Measurements from ENCODE around the gene ENTPD2. TPM values are rescaled to one million over a fixed set of nuclear protein-coding genes. Genes with fewer than 3 reads are reported as not detected.
"Not testable (repeated sequence)": the region's sequence is repeated elsewhere in the genome, so short reads cannot be mapped to it uniquely, and the experiment has no call there.

ENTPD2 gene
- total RNA-seq, 1 donor from 2014 or later = 8.0 TPM

DNA sequence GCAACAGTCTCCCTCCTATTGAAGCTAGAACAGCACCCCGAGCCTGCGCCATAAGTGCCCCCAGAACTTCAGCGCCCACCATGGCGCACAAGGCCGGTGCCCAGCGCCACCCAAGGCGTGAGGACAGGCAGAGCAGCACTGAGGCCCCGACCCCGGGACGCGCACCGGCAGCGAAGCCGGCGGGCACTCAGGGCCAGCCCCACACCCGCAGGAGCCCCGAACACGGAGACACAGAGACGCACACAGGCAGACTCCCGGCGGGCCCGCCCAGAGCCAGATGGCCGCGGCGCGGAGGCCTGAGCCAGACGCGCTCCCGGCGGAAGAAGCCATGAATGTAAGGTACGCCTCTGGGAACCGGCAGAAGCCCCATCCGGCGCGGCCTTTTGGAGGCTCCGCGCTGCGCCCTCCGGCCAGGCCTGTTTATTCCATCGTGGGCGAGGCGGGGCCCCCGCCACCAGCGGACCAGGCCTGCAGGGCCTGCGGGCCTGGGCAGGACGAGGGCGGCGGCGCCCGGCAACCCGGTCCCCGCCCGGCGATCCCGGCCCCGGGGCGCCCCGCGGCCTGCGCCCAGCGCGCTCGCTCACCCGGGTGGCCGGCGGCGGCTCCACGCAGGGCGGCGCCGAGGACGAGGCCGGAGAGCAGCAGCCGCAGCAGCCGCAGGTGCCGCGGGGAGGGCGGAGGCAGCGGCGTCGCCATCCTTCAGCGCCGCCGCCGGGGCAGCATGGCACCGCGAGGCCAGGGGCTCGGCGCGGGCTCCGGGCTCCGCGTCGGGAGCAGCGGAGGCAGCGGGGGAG lies 8.4 kb downstream of the ENTPD2 start:
- no peak for DNase-seq

DNA sequence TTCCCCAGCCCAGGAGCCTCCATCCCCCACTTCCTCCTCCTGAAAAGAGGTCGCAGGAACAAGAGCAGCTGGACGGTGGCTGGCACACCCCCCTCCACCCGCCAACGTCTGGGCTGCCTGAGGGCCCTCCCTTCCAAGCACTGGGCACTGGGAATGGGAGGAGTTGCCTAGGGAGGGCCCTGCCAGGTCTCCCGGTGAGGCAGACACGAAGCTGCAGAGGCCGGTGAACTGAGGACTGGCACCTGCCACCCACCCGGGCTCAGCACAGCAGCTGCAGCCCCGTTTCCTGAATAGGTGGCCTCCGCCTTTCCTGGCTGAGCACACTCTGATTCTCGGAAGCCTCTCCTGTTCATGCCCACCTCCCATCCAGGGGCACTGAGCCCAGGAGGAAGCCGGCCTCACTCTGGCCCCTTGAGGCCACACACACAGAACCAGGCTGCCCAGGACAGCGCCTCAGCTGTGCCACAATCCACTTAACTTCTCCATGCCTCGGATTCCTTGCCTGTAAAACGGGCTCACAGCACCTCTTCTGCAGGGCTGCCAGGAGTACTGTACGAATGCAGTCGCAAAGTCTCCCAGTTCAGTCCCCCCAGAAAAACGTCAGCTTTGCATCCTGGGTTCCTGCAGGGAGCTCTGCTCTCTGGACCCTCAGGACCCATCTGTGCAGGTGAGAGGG lies 9.2 kb downstream of the ENTPD2 start:
- DNase-seq = no peak

DNA sequence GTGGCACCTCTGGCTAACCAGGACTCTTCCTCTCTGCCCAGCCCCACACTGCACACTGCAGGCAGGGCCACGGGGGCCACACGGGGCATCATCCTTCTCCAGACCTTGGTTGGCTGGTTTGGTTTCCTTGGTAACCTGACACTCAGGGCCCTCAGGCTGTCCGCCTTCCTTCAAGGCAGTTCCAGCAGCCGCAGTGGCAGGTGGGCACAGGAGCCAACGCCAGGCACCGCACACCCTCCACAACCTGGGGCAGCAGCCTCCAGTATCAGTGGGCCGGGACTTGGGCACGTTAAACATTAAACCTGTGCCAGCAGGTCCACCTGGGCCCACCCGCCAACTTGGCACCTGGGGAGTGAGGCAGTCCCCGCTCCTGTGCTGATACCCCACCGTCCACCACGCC lies 9.8 kb downstream of the ENTPD2 start:
- DNase-seq = no peak

DNA sequence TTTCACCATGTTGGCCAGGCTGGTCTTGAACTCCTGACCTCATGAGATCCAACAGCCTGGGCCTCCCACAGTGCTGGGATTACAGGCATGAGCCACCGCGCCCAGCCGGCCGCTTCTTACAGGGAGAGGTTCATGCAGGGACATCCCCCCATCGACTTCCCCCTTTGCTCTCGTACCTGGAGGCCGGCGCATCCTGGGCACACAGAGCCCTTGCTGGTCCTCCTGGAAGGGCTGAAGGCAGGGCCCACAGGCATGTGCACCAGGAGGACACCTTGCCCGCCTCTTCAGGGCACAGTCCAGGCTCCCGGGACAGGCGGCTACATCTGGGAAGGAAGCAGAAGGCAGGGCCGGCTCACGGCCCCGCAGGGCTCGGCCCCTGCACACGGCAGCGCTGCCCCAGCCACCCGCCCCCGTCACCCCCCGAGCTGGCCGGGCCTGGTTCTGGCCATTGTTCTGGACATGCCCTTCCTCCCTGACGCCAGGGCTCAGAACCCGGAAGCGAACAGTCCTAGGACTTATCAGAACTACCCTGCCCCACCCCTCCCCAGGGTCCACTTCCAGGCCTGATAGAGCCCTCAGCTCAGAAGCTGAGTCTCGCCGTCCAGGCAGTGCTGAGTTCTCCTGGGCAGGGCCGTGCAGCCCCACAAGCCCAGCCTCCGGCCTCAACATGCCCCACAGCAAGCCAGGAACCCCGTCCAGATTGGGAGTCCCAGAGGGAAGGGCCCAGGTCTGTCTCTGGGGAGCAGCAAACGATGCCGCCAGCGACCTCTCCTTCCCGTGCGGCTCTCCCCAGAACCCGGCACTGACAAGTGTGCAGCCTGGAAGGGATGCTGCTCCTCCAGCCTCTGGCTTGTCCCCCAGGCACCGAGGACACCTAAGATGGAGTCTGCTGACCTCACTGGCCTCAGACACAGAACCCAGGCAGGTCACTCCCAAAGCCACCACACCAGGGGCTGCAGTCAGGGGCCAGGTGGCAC lies 10.8 kb downstream of the ENTPD2 start:
- DNase-seq = no peak

DNA sequence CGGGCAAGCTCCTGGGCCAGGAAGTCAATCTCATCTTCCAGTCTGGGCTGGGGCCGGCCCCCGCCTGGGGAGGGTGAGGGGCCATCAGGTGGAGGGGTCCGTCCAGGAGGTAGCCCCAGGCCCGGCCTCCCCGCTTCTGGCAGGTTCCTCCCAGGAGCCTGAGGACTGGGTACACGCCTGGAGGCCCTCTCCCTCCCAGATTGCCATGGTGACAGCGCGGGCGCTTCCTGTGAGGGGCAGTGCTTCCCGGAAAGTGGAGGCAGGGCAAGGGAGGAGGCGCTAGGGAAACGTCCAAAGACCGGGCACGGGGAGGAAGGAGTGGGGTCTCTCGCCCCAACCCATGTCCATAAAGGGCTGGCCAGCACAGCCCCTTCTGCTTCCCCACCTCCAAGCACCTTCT lies 12.7 kb downstream of the ENTPD2 start:
- DNase-seq = no peak

DNA sequence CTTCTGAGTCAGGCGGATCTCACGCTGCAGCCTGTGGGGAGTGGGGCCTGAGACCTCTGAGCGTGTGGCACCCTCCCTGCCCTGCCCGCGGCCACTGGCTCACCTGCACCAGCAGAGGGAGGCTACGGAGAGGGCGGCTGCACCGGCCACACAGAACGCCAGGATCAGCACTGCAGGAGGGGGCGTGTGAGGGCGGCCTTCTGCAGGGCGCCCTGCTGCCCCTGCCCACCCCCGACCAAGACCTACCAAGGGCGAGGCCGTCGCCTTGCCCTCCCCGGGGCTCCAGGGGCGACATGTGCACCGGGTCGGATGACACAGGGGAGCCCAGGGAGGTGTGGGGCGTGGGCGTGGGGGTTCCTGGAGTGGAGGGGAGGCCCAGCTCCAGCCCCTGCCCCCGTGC lies 13.3 kb downstream of the ENTPD2 start:
- no peak for DNase-seq

DNA sequence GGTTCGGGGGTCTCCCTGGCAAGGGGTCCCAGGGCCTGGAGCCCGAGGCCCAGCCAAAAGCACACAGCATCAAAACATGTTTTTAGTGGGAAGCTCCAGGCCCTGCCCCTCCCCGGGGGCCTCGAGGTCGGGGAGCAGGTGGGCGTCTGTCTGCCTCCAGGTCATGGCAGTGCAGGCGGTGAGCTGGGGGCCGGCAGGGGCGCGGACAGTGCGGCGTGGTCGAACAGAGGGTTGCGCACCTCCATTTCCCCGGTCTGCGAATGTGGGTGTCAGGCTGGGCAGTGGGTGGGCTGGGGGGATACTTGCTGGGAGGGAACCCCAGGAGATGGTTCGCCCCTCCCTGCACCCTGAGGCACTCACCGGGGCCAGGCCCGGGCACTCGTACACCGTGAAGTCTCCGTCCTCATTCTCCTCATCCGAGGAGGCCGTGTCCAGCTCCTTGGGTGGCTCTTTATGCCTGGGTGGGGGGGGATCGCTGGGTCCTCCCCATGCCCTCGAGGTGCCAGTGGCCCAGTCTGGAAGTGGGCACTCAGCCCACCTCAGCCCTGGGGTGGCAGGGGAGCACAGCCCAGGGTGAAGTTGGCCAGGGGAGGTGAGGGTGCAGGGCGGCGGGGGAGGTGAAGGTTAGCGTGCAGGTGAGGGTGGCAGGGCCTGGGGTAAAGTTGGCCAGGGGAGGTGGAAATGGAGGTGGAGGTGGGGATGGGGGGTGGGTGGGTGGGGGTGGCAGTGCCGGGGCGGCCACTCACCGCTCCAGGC lies 14.1 kb downstream of the ENTPD2 start:
- no peak for DNase-seq

DNA sequence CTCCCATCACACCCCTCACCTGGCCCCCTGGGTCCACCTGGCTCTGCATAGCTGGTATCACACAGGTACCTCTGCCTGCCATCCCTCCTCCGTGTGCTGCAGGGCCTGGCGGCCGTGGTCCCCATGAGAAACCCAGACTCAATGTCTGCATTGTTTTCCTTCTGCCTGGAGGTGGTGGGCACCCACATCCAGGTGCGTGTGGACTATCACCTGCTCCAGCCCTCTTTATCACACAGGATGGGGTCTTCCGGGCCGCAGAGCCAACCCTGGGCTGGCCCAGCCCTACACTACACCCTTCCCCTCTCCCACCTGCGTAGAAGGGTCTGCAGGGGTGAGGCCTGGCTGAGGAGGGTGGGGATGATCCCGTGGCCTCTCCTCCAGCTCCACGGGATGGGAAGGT lies 14.9 kb downstream of the ENTPD2 start:
- DNase-seq = no peak

DNA sequence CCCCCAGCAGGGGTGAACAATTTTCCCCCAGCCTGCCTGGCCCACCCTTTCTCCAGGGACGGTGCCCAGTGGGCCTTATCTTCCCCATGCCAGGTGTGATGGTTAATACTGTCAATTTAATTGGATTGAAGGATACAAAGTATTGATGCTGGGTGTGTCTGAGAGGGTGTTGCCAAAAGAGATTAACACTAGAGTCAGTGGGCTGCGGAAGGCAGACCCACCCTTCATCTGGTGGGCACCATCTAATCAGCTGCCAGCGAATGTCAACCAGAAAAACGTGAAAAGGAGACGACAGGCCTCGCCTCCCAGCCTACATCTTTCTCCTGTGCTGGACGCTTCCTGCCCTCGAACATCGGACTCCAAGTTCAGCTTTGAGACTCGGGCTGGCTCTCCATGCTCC lies 16.4 kb downstream of the ENTPD2 start:
- no peak for DNase-seq

DNA sequence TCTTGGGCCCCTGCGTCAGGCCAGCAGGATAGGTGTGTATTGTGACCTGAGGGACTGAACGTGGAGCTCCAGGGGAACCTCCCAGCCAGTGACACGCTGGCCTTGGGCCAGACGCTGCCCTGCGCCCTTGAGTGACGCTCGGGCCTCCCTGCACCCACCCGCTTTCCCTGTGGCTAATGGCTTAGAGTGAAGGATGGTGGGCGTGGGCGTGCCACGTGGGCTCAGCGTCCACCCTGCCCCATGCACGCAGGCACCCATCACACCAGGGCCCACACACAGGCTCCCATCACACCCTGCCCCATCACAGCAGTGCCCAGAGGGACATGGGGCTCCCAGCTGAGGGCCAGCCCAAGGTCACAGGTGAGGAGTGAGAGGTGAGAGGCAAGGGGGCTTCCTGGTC lies 16.8 kb downstream of the ENTPD2 start:
- no peak for DNase-seq

DNA sequence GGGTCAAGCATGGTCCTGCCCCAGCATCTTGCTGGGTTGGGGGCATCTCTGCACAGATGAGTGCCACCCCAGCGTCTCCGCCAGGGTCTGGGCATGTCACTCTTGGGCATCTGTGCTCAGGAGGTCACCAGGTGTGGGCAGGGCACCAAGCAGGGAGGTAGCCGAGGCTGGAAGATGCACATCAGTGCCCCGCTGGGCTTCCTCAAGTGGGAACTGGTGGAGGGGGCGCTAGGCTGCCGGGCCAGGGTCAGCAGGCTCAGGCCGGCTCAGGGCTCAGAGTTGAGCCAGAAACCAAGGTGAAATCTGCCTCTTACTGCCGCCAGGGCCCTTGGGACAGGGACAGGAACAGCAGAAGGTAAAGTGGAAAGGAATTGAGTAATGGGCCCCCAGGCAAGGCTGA lies 17.9 kb downstream of the ENTPD2 start:
- DNase-seq = no peak

DNA sequence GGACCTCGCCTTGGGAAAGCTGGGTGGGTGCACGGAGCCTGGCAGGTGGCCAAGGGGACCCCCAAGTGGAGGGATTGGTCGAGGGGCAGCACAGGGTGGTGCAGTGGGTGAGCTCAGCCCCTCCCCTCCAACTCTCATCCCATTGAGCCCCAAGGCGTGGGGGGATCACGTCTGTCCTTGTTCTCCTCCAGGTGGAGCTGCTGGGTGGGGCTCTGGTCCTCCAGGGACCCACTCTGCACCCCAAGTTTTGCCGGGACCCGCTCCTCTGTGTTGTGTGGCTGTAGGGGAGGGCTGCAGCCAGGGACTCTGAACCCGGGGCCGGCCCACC lies 18.4 kb downstream of the ENTPD2 start:
- no peak for DNase-seq

DNA sequence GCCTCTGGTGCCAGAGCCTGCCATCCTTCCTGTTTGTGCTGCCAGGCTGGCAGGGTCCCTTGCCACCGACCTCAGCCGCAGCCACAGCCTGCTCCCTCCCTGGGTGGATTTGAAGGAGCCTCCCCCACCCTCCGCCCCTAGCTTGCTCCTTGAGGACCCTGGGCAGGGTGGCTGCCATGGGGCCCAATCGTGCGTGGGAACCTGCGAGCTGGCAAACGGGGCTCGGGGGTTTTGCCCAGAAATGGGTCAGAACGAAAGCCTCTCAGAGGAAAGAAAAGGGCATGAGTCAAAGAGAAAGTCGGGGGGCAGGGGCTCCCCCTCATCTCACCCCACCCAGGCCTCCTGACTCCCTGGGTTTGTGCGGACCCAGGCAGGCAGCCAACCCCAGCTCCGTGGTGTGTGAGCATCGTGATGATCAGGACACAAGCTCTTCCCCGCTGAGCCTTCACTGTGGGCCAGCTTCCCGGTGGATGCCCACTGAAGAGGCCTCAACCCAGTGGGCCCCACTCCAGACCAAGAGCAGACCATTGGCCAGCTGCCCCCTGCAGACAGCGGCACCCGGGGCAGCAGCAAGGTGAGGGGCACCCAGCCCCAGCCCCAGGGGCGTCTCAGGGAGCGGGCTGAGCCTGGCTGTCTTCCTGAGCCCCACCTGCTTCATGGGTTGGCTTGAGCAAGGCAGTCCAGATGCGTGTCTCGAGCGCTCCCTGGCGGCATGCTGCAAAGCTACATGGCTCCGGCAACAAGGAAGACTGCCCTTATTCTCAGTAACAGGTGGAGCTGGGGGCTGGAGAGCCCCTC lies 19.0 kb downstream of the ENTPD2 start:
- peak; percentile 76 for DNase-seq

DNA sequence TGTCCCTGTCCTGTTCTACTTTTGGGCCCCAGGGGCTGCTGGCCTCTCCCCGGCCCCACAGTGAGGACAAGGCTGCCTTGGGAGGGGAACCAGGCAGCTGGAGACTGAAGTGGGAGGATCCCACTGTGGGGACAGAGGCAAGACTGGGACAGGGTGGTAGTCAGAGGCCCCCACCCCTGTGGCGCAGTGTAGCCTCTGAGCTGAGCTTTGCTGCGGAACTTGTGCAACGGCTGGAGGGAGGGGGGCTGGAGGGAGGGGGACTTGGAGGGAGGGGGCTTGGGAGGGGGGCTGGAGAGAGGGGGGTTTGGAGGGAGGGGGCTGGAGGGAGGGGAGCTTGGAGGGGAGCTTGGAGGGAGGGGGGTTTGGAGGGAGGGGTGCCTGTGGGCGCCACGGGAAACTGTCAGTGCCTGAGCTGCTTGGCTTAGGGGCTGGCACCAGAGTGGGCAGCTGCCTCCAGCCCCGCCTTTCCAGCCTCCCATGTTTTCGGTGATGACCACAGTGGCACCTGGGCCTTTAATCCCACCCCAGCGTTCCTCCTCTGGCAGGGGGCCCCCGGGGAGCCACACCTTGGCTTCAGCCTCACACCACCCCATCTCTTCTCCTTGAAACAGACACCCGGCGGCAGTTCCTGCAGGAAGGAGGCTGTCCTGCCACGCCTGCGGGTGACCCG lies 19.7 kb downstream of the ENTPD2 start:
- no peak for DNase-seq

DNA sequence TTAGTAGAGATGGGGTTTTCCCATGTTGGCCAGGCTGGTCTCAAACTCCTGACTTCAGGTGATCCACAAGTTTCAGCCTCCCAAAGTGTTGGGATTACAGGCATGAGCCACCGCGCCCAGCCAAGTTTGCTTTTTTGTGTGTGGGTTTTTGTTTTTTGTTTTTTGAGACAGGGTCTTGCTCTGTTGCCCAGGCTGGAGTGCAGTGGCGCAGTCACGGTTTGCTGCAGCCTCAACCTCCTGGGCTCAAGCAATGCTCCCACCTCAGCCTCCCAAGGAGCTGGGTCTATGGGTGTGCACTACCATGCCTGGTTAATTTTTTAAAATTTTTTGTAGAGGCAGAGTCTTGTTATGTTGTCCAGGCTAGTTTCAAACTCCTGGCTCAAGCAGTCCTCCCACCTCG lies 20.4 kb downstream of the ENTPD2 start:
- not testable (repeated sequence) for DNase-seq

DNA sequence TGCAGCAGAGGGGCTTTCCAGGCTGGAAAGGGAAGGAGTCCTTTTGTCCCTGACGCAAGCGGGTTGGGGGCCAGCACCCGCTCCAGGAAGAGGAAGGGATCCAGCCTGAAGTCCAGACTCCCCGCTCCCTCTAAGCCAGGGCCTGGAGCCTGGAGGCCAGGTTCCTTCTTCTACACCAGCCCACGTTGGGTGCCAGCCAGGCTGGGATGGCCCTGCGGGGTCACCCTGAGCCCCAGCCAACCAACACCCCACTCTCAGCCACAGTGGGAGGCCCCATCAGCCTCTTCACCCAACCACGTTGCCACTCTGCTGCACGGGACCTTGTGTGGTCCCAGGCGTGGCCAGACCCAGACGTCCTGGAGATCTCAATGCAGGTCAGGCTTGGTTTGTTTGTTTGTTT lies 21.0 kb downstream of the ENTPD2 start:
- no peak for DNase-seq

DNA sequence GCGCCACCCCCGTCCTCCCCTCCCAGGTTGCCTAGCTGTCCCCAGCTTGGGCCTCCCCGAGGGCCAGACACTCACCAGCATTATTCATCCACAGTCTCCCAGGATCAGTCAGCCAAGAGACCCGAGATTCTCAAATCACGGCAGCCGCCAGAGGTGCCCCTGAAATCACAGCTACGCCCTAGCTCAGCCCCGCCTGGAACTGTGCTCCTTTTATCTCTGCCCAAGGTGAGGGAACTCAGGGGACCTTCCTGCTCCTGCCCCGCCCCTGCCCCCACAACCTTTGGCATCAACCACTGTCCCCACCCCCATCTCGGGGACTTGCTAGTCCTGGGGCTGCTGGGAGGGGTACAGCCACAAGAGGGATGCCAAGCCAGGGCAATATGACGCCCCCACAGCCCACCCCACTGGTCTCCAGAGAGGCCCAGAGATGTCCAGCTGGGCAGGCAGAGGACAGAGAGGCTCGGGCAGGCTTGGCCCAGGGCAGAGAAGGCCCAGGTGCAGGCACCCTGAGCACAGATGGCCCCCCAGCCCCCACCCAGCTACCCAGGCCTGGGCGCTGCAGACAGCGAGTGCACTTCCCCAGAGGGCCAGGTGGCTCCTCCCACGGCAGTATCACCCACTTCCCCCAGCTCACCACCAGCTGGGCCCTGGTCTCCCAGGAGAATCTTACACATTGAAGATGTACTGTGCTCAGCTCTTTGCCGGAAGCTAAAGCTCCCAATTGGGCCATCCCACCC lies 21.8 kb downstream of the ENTPD2 start, which contains the start of gene FUT7:
Gene FUT7, minus strand, starts transcription at position 185 of the 737 bp plus-strand sequence. Its CDS starts 97 bp downstream, at position 88.
- no peak for DNase-seq

DNA sequence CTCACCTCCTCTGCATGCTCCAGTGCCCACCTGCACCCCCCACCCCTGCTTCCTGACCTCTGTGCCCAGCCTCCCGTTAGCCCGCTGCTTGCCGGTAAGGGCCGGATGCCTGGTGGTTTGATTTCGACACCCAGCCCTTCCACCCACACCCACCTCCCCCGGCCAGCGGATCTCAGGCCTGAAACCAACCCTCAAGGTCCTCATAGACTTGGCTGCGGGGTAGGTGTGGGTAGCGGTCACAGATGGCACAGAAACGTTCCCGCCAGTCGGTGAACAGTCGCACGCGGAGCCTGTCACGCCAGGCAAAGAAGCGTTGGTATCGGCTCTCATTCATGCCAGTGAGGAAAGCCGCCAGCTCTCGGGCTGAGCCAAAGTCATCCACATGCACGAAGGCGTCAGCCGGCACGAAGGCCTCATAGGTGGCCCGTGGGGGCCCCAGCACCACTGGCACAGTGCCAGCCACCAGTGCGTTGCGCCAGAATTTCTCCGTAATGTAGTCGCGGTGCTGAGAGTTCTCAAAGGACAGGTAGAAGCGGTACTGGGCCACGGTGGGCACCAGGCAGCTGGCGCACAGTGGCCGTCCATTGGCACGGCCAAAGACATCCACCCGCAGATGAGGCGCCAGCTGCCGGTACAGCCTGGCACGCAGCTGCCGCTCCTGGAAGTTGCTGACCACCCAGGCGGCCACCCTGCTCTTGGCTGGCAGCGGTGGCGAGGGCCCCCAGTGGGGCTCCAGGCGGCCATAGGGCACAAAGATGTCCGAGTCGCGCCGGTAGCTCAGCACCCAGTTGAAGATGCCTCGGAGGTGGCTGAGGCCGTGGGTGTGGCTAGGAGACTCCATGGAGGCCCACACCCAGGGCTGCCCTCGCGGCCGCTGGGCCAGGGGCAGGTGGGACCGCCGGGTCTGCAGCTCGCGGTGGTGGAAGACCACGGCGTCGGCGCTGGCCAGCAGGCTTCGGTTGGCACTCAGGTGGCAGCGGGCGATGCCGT lies 23.0 kb downstream of the ENTPD2 start:
- DNase-seq = no peak

DNA sequence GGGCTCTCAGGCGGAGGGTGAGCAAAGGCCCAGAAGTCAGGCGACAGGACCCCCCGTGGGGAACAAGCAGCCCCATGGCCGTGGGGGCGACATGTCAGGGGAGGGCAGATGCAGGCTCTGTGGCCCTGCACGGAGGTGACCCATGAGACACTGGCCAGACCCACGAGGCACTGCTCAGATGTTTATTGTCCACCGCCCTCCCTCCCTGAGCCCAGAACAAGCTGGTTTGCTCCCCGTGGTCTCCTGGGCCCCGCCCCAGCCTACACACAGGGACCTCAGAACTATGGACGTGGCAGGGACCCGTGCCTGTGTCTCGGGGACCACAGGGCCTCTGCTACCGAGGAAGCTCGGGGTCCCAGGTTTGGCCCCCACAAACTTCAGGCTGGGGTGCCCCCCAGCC lies 23.9 kb downstream of the ENTPD2 start:
- DNase-seq = no peak

Data from skin of body (tissue), 2 donors.